ENCODE results near the gene SLC9A9.

Gene SLC9A9

DNA sequence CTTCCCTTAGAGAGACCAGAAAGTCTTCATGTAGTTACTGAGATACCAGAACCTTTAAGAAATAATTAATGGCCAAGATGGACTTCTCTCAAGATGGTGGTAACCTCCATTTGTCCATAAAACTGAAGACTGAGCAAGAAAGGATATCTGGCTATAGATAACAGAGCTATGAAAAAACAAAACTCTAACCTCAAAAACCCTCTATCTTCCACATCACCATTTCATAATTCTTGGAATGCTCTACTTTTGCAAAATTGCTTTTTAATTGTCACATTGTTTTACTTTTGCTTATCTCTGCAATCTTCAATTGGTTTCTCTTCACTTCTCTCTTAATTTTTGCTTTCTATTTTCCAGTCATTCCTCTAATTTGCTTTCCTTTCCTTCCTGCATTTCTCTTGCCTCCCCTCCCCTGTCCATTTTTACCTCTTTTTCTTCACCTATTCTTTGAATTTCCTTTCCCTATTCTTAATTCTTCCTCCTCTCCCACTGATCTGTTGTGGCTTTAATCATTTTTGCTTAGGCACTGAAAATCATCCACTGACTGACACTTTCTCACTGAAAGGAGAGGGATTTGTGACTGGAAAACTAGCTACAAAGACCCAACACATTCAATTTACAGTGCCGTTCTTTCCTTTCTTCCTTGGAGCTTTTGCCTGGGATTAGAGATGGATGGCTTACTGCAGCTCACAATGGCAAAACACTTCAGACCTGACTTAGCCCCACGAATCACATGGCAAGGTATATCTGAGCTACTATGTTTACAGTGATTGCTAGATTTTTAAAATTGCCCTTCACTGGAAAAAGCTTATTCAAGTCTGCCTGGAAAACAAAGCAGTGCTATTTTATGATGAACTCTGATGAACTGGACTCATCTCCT, 485.9 kb downstream of the SLC9A9 start:
- no peak overlapping the region for H3K27ac ChIP-seq (replicated peaks)
- DNase-seq (ENCODE audit: low read depth in 1 of 2, low spot score in 1 of 2): no peak
- no peak overlapping the region for H3K4me3 ChIP-seq (replicated peaks; ENCODE audit: insufficient read depth, low read length)
- TF ChIP-seq, protein P1, sequence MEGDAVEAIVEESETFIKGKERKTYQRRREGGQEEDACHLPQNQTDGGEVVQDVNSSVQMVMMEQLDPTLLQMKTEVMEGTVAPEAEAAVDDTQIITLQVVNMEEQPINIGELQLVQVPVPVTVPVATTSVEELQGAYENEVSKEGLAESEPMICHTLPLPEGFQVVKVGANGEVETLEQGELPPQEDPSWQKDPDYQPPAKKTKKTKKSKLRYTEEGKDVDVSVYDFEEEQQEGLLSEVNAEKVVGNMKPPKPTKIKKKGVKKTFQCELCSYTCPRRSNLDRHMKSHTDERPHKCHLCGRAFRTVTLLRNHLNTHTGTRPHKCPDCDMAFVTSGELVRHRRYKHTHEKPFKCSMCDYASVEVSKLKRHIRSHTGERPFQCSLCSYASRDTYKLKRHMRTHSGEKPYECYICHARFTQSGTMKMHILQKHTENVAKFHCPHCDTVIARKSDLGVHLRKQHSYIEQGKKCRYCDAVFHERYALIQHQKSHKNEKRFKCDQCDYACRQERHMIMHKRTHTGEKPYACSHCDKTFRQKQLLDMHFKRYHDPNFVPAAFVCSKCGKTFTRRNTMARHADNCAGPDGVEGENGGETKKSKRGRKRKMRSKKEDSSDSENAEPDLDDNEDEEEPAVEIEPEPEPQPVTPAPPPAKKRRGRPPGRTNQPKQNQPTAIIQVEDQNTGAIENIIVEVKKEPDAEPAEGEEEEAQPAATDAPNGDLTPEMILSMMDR (IDR thresholded peaks at IDR 0.05; ENCODE audit: insufficient read depth, low read length): no peak
- TF ChIP-seq GABPA (IDR thresholded peaks at IDR 0.05; ENCODE audit: low read depth) (no peak), POLR2AphosphoS5 (IDR thresholded peaks at IDR 0.05; ENCODE audit: low read depth) (no peak), SPI1 (IDR thresholded peaks at IDR 0.05; ENCODE audit: borderline replicate concordance, low read depth) (no peak)
- TF ChIP-seq, protein P2, sequence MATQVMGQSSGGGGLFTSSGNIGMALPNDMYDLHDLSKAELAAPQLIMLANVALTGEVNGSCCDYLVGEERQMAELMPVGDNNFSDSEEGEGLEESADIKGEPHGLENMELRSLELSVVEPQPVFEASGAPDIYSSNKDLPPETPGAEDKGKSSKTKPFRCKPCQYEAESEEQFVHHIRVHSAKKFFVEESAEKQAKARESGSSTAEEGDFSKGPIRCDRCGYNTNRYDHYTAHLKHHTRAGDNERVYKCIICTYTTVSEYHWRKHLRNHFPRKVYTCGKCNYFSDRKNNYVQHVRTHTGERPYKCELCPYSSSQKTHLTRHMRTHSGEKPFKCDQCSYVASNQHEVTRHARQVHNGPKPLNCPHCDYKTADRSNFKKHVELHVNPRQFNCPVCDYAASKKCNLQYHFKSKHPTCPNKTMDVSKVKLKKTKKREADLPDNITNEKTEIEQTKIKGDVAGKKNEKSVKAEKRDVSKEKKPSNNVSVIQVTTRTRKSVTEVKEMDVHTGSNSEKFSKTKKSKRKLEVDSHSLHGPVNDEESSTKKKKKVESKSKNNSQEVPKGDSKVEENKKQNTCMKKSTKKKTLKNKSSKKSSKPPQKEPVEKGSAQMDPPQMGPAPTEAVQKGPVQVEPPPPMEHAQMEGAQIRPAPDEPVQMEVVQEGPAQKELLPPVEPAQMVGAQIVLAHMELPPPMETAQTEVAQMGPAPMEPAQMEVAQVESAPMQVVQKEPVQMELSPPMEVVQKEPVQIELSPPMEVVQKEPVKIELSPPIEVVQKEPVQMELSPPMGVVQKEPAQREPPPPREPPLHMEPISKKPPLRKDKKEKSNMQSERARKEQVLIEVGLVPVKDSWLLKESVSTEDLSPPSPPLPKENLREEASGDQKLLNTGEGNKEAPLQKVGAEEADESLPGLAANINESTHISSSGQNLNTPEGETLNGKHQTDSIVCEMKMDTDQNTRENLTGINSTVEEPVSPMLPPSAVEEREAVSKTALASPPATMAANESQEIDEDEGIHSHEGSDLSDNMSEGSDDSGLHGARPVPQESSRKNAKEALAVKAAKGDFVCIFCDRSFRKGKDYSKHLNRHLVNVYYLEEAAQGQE (IDR thresholded peaks at IDR 0.05; ENCODE audit: insufficient replicate concordance, low read depth): no peak
- peaks cover 7% of the 10 kb centered on the region for H3K27me3 ChIP-seq (ENCODE audit: insufficient read depth, poor library complexity, severe bottlenecking)

DNA sequence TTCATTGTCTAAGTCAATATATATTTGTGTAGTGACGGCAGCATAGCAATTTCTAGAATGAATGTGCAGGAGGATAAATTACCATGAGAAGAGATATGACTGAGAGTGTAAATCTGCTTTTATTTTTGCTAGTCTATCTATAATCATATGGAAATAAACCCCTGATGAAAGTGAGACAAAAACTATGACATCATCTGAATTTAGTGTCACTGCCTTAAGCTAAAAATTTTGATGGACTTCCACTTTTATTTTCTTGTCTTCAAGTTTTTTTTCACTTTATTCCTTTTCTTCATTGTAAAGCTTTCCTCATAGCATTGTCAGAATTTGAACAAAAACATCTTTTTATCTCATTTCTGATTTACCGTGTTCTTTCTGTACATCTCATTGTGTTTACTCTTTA, 486.7 kb downstream of the SLC9A9 start:
- DNase-seq (ENCODE audit: low read depth in 1 of 2, low spot score in 1 of 2): no peak
- H3K27ac ChIP-seq (replicated peaks): no peak overlapping the region
- peaks cover 7% of the 10 kb centered on the region for H3K27me3 ChIP-seq (ENCODE audit: insufficient read depth, poor library complexity, severe bottlenecking)
- no peak overlapping the region for H3K4me3 ChIP-seq (replicated peaks; ENCODE audit: insufficient read depth, low read length)
- TF ChIP-seq POLR2AphosphoS5 (IDR thresholded peaks at IDR 0.05; ENCODE audit: low read depth): no peak
- no peak for TF ChIP-seq GABPA (IDR thresholded peaks at IDR 0.05; ENCODE audit: low read depth)

DNA sequence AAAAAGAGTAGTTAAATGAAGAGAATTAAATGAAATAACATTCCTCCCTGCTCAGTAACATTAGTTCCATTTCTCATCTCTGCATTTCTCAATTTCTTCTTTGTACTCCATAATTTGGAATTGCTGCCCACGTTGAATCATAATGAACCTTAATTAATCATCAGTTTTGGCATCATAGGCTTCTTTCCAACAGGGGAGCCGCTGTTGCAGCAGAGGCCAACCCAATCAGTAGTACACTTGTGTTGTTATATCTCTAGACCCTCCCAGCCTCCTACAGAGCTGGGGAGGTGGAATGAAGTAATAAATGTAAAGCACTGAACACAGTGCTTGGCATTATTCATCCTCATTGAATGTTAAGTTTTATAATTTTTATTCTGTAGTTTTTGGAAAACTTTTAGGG, 488.0 kb downstream of the SLC9A9 start:
- no peak for DNase-seq (ENCODE audit: low read depth in 1 of 2, low spot score in 1 of 2)
- TF ChIP-seq, protein P2 (IDR thresholded peaks at IDR 0.05; ENCODE audit: insufficient replicate concordance, low read depth): no peak
- no peak for TF ChIP-seq POLR2AphosphoS5 (IDR thresholded peaks at IDR 0.05; ENCODE audit: low read depth)
- TF ChIP-seq, protein P1 (IDR thresholded peaks at IDR 0.05; ENCODE audit: insufficient read depth, low read length): no peak
- no peak for TF ChIP-seq GABPA (IDR thresholded peaks at IDR 0.05; ENCODE audit: low read depth)
- no peak for TF ChIP-seq SPI1 (IDR thresholded peaks at IDR 0.05; ENCODE audit: borderline replicate concordance, low read depth)
- H3K4me3 ChIP-seq (replicated peaks; ENCODE audit: insufficient read depth, low read length): no peak overlapping the region
- no peak overlapping the region for H3K27ac ChIP-seq (replicated peaks)
- peaks cover 7% of the 10 kb centered on the region for H3K27me3 ChIP-seq (ENCODE audit: insufficient read depth, poor library complexity, severe bottlenecking)

DNA sequence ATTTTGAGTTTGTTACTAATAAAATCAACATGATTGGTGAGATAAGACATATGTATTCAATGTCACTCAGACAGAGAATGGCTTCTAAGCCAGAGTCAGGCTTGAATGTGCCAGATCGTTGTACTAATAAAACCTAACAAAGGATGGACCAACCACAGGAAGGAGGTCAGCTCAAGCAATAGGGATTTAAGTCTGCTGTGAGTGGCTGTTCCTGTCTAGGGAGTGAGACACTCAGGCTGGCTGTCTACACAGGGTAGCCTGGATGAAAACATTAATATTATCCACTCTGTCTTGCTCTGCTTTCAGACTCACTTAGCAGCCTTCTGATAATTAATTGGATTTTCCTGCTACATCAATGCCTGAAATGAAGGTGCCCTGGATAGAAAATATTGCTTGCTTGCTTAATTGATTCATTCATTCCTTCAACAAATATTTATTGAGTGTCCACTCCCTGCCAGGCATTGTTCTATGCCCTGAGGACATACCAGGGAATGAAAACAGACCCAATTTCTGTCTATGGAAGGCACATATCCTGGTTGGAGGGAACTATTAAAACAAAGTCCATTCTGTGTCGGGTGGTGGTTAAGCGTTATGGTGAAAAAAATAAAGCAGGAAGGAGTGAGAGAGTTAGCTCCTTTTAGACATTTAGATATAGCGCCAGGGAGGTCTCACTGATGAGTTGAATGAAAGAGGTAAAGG, 489.3 kb downstream of the SLC9A9 start:
- H3K27me3 ChIP-seq (ENCODE audit: insufficient read depth, poor library complexity, severe bottlenecking): peaks cover 7% of the 10 kb centered on the region
- H3K4me3 ChIP-seq (replicated peaks; ENCODE audit: insufficient read depth, low read length): no peak overlapping the region
- DNase-seq (ENCODE audit: low read depth in 1 of 2, low spot score in 1 of 2): no peak
- TF ChIP-seq, protein P1 (IDR thresholded peaks at IDR 0.05; ENCODE audit: insufficient read depth, low read length): no peak
- H3K27ac ChIP-seq (replicated peaks): no peak overlapping the region

Data from HL-60 (cell line).